Measurements from ENCODE around the gene OR7A17. TPM values are rescaled to one million over a fixed set of nuclear protein-coding genes. Genes with fewer than 3 reads are reported as not detected.

Gene OR7A17
- total RNA-seq, 4 donors from 2014 or later, result not detected

DNA sequence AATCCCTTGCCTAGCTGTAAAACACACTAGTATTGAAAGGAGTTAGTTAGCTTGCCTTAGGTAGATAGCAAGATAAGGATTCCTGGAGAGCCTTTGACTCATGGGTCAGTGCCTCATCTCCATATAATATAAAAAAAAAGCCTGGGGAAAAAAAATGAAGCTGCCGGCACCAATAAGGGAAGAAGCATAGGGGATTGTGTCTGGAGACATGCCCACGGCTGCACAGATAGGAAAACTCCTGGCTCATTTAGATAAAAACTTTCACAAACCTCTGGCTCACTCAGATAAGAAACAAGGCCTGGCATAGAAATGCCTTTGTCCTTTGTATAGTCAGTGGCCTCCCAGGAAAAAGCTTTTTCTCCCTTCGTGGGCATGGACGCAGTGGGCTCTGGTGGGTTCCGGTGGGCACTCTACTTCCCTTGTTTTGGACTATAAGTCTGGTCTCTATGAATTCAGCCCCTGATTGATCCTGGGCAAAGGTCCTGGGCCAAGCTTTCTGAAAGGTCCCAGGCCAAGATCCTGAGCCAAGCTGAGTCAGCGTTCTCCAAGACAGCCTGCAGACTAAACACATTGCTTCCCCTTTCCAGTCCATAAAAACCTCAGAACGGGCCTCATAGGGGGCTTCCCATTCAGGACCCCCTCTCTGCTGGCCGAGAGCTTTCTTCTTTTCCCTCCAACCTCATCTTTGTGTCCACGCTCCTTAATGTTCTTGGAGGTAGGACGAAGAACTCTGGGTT is 4.9 kb upstream of the OR7A17 start:
- H3K4me3 ChIP-seq (ENCODE audit: low read depth, poor library complexity, severe bottlenecking), result no peak overlapping the region
- TF ChIP-seq, protein P1, sequence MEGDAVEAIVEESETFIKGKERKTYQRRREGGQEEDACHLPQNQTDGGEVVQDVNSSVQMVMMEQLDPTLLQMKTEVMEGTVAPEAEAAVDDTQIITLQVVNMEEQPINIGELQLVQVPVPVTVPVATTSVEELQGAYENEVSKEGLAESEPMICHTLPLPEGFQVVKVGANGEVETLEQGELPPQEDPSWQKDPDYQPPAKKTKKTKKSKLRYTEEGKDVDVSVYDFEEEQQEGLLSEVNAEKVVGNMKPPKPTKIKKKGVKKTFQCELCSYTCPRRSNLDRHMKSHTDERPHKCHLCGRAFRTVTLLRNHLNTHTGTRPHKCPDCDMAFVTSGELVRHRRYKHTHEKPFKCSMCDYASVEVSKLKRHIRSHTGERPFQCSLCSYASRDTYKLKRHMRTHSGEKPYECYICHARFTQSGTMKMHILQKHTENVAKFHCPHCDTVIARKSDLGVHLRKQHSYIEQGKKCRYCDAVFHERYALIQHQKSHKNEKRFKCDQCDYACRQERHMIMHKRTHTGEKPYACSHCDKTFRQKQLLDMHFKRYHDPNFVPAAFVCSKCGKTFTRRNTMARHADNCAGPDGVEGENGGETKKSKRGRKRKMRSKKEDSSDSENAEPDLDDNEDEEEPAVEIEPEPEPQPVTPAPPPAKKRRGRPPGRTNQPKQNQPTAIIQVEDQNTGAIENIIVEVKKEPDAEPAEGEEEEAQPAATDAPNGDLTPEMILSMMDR (IDR thresholded peaks at IDR 0.05), result no peak
- TF ChIP-seq POLR2A (IDR thresholded peaks at IDR 0.05), result no peak
- intact Hi-C loops (cut with DNase I; ENCODE audit: low total_unique reads), result loop anchor here (10.0 kb wide), 2 partner anchors 106 to 296 kb away; no protein-coding TSS in a partner anchor
- 62 to 71% methylated on average over 10 of the region's 10 CpGs for WGBS, 2 donors
- no peak for DNase-seq (ENCODE audit: low spot score in 2 of 2)

- intact Hi-C loops (cut with DNase I; ENCODE audit: low total_unique reads), result loop anchor here (10.0 kb wide), 2 partner anchors 105 to 295 kb away; no protein-coding TSS in a partner anchor
- no peak for DNase-seq (ENCODE audit: low spot score in 2 of 2)
- 83% methylated on average over 3 of the region's 3 CpGs for WGBS, 2 donors
- no peak overlapping the region for H3K4me3 ChIP-seq (ENCODE audit: low read depth, poor library complexity, severe bottlenecking)
- TF ChIP-seq POLR2A (IDR thresholded peaks at IDR 0.05), result no peak
- TF ChIP-seq, protein P1 (IDR thresholded peaks at IDR 0.05), result no peak
These were observed 4.2 kb upstream of the OR7A17 start for GRCh38 chr19:14889994-14890642.

- TF ChIP-seq POLR2A (IDR thresholded peaks at IDR 0.05), result no peak
- TF ChIP-seq, protein P1 (IDR thresholded peaks at IDR 0.05), result no peak
These were observed 14.2 kb downstream of the OR7A17 start for GRCh38 chr19:14871619-14872230.

GRCh38 chr19:14868497-14868896 is 17.4 kb downstream of the OR7A17 start:
- DNase-seq (ENCODE audit: low spot score in 2 of 2), result no peak
- TF ChIP-seq, protein P1 (IDR thresholded peaks at IDR 0.05), result no peak
- no peak for TF ChIP-seq POLR2A (IDR thresholded peaks at IDR 0.05)
- 79 to 83% methylated on average over 5 of the region's 5 CpGs for WGBS, 2 donors
- no peak overlapping the region for H3K4me3 ChIP-seq (ENCODE audit: low read depth, poor library complexity, severe bottlenecking)
- intact Hi-C loops (cut with DNase I; ENCODE audit: low total_unique reads), result no loop called here

More at GRCh38 chr19:14871619-14872230, 14.2 kb downstream of the OR7A17 start:
- intact Hi-C loops (cut with DNase I; ENCODE audit: low total_unique reads), result no loop called here
- no peak overlapping the region for H3K4me3 ChIP-seq (ENCODE audit: low read depth, poor library complexity, severe bottlenecking)
- 60 to 61% methylated on average over 4 of the region's 4 CpGs for WGBS, 2 donors
- no peak for DNase-seq (ENCODE audit: low spot score in 2 of 2)

GRCh38 chr19:14848822-14849221 is 37.1 kb downstream of the OR7A17 start, which contains the start of gene OR7A10:
TSS of gene OR7A10 (minus strand) at chr19:14848922. CDS start at chr19:14841877, 7,045 bp downstream.
- H3K4me3 ChIP-seq (ENCODE audit: low read depth, poor library complexity, severe bottlenecking), result no peak within 1 kb of the TSS
- WGBS, 2 donors, result 75 to 78% methylated on average over 5 of the region's 5 CpGs
- TF ChIP-seq POLR2A (IDR thresholded peaks at IDR 0.05), result no peak
- TF ChIP-seq, protein P1 (IDR thresholded peaks at IDR 0.05), result no peak
- intact Hi-C loops (cut with DNase I; ENCODE audit: low total_unique reads), result no loop called here
- DNase-seq (ENCODE audit: low spot score in 2 of 2), result no peak
